Measurements from ENCODE around the gene BRINP2. TPM values are rescaled to one million over a fixed set of nuclear protein-coding genes. Genes with fewer than 3 reads are reported as not detected.

Gene BRINP2
- total RNA-seq, 1 donor, result not detected

DNA sequence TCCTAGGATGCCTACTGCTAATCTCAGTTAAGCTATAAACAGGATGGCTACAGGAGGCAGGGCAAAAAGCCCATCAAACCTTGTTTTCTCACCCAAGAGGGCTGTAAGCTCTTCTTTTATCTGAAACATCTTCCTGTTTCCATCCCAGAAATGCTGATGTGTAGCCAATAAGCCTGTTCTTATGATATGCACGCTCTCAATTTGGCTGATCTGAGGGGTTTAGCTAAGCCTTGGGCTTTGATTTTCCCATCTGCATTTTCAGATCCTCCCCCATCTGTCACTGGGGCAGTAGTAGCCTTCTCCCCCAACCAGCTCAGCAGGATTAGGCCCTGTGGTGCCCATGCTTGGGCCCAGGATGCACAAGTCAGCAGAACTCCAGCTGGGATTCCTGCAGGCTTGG, 105.0 kb downstream of the BRINP2 start:
- TF ChIP-seq, protein P1, sequence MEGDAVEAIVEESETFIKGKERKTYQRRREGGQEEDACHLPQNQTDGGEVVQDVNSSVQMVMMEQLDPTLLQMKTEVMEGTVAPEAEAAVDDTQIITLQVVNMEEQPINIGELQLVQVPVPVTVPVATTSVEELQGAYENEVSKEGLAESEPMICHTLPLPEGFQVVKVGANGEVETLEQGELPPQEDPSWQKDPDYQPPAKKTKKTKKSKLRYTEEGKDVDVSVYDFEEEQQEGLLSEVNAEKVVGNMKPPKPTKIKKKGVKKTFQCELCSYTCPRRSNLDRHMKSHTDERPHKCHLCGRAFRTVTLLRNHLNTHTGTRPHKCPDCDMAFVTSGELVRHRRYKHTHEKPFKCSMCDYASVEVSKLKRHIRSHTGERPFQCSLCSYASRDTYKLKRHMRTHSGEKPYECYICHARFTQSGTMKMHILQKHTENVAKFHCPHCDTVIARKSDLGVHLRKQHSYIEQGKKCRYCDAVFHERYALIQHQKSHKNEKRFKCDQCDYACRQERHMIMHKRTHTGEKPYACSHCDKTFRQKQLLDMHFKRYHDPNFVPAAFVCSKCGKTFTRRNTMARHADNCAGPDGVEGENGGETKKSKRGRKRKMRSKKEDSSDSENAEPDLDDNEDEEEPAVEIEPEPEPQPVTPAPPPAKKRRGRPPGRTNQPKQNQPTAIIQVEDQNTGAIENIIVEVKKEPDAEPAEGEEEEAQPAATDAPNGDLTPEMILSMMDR (IDR thresholded peaks at IDR 0.05; ENCODE audit: insufficient read depth, low read depth, low read length), result no peak
- H3K4me3 ChIP-seq (ENCODE audit: low read depth, low read length), result no peak overlapping the region
- no peak for DNase-seq (ENCODE audit: low read depth)

DNA sequence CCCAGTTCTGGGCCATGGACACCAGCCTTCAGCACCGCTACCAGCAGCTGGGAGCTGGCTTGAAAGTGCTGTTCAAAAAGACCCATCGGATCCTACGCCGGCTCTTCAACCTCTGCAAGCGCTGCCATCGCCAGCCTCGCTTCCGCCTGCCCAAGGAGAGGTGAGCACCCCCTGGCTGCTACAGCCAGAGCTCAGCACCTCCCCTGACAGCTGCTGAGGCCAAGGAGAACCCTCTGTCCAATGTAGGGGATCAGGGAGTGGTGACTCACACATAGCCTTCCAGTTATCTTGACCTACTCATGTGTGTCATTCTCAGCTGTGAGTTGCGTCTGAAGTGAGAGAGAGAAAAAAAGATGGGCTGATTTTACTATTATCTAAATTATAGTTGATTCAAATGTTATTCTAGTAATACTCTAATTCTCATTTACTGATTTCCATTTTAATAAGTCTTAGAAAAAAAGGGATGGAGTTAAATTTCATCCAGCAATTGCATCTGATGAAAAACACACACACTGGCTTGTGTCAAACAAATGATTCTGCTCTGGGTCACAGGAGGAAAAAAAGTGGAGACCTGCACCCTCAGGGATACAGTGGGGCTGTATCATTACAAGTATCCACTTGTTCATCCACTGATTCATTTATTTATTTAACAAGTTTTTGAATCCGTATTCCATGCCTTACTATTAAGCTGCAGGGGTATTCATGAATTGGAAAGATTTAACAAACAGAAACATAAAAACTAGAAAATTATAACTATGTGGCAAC, 108.0 kb downstream of the BRINP2 start:
- TF ChIP-seq, protein P1 (IDR thresholded peaks at IDR 0.05; ENCODE audit: insufficient read depth, low read depth, low read length), result no peak
- H3K4me3 ChIP-seq (ENCODE audit: low read depth, low read length), result no peak overlapping the region
- peak; percentile 39 for DNase-seq (ENCODE audit: low read depth)

DNA sequence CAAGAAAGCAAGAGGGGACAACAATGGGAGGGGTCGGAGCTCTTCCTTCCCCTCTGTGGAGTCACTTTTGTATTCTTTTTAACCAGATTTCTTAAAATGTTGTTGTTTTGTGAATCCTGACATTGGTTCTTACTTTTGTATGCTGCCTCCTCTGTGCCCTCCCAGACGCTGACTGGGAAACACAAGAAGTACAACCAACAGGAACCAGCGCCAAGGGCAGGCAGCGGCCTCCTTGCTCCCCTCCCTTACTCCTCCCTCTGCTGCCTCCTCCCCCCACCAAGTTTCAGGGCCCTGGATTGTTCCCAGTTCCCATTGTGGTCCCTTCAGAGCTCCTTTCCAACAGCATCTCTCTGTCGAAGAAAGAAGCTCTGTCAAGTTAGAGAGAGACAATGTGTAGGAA, 111.1 kb downstream of the BRINP2 start:
- DNase-seq (ENCODE audit: low read depth), result no peak
- TF ChIP-seq, protein P1 (IDR thresholded peaks at IDR 0.05; ENCODE audit: insufficient read depth, low read depth, low read length), result no peak
- no peak overlapping the region for H3K4me3 ChIP-seq (ENCODE audit: low read depth, low read length)

DNA sequence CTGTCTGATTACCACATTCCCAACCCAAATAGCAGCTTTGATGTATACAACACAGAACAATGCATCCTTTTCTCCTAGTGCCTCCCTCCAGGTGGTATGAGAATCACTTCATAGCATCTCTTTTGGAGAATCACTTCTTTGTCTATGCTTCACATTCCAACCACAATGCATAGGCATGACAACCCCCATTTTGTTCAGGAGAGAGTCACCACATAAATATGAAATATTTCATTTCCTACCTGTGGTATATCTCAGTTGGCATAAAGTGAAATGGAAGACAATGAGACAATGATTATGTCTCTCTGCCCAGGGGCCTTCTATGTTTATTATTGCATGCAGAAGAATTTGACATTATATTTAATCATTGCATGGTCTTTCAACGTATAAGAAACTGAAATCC, 112.2 kb downstream of the BRINP2 start:
- TF ChIP-seq, protein P1 (IDR thresholded peaks at IDR 0.05; ENCODE audit: insufficient read depth, low read depth, low read length), result no peak
- no peak overlapping the region for H3K4me3 ChIP-seq (ENCODE audit: low read depth, low read length)
- DNase-seq (ENCODE audit: low read depth), result no peak

DNA sequence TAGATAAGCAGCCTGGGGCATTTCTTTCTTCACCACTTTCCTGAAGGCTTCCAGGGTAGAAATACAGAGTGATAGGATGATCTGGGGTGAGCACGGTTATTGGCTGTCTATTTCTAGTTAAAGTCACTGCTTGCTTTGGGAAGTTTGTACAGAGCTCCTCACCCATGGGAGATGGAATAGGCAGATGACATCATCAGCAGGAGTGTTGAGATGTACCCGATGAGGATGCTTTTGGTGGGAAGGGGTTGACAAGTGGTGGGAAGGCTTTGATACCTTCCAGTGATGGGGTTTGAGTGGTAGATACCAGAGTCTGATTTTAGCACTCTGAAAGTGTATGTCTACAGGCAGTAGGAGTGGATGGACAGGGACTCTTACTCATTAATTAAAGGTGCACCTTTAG, 112.6 kb downstream of the BRINP2 start:
- H3K4me3 ChIP-seq (ENCODE audit: low read depth, low read length), result no peak overlapping the region
- TF ChIP-seq, protein P1 (IDR thresholded peaks at IDR 0.05; ENCODE audit: insufficient read depth, low read depth, low read length), result no peak
- no peak for DNase-seq (ENCODE audit: low read depth)

DNA sequence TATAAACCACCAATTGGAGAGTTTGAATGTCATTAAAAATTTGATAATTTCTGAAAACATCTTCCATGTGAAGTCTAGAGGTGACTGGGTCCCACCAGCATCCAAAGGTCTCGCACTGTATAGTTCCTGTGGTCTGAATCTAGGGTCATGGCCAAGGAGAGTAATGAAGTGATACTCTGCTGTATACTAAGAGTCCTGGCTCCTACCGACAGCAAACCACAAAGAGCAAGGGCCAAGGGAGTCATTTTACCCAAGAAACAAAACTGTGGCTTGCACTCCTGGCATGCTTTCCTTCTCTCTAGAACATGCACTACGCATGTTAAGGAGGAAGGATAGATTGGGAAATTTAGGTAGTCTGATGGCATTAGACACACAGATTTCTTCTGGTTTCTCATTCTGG, 115.6 kb downstream of the BRINP2 start:
- no peak overlapping the region for H3K4me3 ChIP-seq (ENCODE audit: low read depth, low read length)
- peak; percentile 15 for DNase-seq (ENCODE audit: low read depth)
- TF ChIP-seq, protein P1 (IDR thresholded peaks at IDR 0.05; ENCODE audit: insufficient read depth, low read depth, low read length), result no peak

DNA sequence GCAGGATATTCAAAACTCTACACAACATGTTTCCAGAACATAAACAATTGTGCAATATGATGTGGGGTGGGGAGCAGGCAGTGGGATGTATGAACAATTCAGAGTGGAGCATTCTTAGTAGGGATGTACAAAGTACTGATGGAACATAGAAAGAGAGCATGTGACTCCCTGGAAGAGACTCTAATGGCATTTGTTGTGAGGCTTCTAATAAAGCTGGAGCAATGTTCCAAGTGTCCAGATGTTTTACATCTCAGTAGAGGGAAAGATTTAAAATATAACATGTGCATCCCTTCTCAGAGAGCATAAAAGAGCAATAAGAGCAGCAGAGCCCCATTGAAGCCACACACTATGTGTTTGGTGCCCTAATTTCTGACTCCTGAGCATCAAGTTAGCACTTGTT, 116.5 kb downstream of the BRINP2 start:
- no peak overlapping the region for H3K4me3 ChIP-seq (ENCODE audit: low read depth, low read length)
- TF ChIP-seq, protein P1 (IDR thresholded peaks at IDR 0.05; ENCODE audit: insufficient read depth, low read depth, low read length), result no peak
- peak; percentile 3 for DNase-seq (ENCODE audit: low read depth)

All from fibroblast of villous mesenchyme (primary cell).